Stimulated activated CD8-positive, alpha-beta memory T cell treated with anti-CD3 and anti-CD28 coated beads, Interleukin-15, amount 100 ng/mL, for 4 hours (primary cell): Measurements from ENCODE around the gene SORL1-AS1.

Experiments used
- DNase-seq, 2 donors: peaks; one replicate each; pipeline ENCODE4 v3.0.0-alpha.2; 2020; ENCODE audit warnings: low read depth in 2 of 2

The SORL1-AS1 gene

DNA sequence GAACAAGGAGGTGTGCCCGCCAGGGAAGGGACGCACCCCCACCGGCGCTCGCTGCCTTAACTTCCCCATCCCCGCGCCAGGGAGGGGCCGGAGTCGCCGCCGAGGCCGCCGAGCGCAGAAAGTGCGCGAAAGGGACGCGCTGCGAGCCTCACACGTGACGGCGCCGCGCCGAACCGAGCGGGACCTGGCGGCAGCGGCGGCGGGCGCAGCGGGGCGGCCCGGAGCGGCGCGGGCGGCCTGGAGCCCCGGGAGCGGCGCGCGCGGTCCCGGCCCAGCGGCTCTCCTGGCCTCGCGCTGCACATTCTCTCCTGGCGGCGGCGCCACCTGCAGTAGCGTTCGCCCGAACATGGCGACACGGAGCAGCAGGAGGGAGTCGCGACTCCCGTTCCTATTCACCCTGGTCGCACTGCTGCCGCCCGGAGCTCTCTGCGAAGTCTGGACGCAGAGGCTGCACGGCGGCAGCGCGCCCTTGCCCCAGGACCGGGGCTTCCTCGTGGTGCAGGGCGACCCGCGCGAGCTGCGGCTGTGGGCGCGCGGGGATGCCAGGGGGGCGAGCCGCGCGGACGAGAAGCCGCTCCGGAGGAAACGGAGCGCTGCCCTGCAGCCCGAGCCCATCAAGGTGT is 670 bp downstream of the SORL1-AS1 start, which contains the start of gene SORL1:
SORL1 (plus strand) TSS at position 329 of the 623 bp plus-strand sequence; CDS start at position 347, 18 bp downstream.
- DNase-seq = peak; percentile 37 to 46

DNA sequence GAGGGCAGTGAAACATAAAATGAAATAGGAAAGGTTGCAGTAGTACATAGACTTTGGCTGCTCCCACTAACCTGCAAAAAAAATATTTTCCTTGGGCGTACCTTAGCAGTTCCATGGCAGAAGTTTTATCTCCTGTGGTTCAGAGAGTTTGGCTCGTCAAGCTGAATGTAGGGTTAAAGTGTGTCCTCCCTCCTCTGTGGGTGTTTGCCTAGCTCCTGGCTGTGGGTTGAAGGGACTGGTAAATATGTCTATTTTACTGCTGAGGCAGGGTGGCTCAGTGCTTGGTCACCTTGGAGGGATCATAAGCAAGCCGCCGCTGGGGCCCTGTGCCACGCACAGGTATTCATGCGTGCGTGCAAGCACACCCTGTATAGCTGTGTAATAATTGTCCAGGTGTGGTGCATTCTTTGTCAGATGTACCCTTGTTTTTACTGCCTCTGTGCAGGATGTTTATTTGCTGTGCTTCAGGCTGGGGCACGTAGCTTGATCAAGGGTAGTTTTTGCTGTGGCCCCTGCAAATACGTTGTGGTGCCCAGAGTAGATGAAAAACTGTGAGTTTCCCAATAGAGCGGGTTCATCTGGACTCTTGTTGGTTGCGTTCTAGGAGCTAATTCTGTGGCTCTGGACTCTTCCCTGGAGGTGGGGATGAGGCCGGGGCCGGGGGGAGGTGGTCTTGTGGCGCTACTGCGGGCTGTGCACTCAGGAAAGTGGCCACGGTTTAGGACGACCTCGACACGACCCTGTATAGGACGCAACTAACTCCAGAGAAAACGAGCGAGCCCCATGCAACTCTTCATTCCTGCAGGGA is 1.4 kb downstream of the SORL1-AS1 start:
- DNase-seq = no peak

DNA sequence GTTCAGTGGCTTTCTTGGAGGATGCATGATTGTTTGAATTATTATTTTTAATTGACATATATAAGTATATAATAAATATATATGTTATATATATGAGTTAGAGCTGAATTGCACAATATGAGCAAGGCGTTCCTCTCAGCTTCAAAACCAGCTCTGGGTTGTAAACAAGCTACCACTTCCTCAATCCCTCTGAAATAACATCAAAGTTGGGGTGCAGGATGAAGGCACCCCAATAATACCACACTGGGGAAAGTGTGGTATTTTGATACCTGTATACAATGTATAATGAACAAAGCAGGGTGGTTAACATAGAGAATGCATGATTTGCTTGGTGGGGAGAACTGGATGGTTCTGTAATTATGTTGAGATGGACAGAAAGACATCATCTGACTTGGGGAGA is 2.4 kb downstream of the SORL1-AS1 start:
- DNase-seq = no peak

DNA sequence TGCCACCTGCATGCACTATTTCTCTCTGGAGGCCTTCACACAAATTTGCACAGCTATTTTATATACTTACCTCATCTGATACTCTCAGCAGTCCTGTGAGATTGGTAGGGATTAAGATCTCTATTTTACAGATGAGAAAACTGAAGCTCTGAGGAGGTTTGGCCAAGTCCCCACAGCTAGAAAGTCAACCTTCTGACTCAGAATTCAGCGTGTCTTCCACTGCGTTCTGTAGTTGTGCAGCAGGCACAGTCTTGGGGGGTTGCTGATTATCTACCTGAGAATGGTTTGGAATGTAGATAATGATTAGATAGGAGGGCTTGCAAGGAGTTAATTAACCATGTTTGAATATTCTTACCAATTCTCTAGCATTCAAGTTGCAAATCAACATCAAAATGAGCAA is 3.1 kb downstream of the SORL1-AS1 start:
- DNase-seq = no peak

DNA sequence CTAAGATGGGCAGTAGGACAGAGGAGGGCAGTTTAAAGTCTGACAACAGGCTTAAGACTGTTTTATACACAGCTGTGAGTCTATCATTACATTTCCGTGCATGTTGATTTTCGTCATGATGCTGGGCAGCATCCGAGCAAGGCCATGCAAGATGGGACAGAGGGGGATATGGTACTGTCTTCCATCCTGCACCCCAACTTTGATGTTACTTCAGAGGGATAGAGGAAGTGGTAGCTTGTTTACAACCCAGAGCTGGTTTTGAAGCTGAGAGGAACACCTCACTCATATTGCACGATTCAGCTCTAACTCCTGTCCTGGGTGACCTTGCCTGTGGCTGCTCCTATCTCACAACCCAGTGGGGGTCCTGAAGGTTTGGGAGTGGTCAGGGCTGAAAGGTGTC is 3.6 kb downstream of the SORL1-AS1 start:
- DNase-seq = no peak

DNA sequence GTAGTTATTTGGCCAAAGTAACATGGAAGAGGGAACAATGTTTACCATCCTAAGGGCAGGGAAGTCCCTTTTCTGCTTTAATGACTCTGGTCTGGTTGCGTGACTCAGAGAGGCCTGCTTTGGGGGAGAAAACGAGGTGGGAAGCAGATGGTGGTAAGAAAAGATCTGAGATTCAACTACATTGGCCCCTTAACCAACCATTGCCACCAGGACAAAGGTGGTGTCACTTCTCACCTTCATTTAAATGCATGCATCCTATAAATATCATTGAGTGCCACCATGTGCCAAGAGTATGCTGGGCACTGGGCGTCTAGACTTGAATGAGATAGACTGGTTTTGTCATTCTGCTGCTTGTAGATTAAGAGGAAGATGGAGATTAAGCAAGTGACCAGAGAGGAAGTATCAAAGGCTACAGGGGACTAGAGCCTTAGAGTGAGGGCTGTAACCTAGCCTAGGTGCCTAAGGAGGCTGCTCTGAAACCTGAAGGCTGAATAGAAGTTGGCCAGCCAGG is 4.3 kb downstream of the SORL1-AS1 start:
- no peak for DNase-seq

DNA sequence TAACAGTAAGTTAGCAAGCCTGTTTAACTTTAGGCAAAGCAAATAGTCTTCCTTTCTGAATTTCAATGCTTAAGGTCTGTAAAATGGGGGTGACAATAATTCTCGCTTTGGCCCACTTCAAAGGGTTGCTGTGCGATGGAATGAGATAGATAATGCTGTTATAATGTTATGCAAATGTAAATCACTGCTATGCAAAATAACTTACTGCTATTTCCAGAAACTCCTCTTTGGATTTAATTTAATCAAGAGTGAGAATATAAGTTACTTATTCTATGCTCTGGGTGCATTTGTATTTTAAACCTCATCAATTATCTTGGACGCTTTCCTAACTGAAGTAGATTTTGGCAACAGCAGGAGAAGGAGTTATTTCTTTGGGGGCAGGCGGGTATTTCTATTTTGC is 4.8 kb downstream of the SORL1-AS1 start:
- DNase-seq = no peak

DNA sequence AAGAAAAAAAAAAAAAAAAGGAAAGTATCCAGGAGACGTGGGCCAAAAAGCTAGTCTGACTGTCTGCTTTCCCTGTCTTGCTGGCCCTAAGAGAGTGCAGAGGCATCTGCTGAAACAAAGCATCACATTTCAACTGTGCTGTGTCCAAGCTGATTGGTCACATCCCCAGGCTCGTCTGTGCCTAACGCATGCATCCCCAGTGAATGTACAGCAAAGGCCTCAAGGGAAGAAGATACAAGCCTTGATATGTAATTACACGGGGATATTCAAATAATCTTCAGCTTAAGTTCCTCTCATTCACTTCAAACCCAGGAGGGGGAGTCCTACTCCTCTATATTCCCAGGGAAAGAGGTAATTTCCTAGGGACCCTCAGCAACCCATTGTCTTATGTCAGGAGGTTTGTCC is 6.0 kb downstream of the SORL1-AS1 start:
- DNase-seq = no peak

DNA sequence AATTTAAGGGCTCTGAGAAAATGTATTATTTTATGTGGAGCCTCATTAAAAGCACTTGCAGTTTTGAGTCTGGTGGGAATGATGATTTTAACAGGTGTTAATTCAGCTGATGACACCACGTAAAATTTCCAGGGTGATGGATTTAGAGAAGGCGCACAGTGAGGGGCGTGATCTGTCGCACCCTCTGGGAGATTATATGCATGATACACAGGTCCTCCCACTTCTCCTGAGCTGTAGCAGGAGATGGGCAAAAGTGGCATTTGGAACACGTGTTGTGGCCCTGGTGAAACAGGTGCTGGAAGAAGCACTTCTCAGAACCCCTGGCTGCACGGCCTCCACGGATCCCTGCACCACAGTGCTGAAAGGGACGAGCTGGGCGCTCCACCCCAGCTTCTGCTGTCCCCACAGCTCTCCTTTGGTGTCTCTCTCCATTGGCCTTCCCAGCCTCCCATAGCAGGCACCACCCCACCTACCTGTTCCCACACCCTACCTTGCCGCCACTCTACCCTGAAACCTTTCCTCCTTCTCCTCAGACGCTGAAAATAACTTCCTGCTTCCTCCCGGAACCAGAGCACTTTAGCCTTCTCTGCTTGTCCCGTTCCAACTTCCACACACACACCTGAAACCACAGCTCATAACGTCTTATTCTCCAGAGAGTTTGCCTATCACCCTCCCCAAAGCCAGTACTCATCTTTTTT is 7.5 kb downstream of the SORL1-AS1 start:
- DNase-seq = no peak

DNA sequence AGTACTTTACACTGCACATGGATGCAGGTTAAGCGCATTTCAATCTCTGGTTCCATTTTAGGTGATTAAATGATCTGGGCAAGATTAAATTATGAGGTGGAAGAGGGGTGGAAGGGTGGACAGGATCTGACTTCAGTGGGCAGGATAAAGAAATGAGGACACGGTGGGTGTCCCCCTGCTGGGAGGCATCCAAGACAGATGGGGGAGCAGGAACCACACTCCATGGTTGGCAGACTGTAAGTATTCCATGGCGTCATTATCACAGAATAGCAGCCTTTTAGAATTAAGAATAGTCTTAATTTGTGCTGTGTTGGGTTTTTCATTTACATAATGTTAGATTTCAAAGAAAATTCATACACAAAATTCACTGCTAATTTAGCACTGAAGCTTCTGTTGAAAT is 8.2 kb downstream of the SORL1-AS1 start:
- DNase-seq = no peak

DNA sequence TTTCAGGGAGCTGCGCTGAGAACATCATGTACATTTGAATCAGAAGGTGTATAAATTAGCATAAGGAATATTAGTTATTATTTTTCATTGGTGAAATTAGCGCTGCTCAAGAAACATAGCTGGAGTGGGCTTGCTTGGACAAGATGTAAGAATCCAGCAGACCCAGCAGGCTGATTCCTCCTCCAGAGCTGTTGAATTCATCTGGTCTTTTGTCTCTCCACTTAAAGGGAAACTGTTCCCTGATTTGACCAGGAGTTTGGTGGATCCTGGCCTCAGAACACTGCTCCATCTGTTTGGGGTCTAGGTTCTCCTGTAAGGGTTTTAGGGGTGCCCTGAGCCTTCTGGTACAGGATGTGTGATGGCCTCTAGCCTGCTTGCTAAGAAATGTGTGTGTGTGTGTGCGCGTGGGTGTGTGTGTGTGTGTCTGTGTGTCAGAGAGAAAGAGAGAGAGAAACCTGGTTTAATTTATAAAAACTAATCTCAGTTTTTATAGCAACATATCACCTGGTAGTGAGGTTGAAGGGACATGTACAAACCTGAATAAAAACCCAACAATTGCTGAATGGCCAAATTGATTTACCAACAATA is 9.0 kb downstream of the SORL1-AS1 start:
- DNase-seq = no peak

DNA sequence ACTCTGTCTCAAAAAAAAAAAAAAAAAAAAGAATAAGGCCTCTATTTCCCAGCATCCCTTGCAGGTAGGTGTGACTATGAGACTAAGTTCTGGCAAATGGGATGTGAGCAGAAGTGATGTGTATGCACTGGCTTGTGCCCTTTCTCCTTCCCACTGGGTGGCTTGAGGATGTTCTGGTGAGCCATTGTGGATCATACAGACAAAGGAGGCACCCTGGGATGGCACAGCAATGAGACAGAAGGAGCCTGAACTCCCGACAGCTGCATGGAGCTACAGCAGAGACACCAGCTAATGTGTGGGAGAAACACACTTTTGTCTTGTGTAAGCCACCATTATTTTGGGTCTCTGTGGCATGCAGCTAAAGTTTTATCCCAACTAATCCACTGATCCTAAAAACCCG is 11.2 kb downstream of the SORL1-AS1 start:
- DNase-seq = no peak

DNA sequence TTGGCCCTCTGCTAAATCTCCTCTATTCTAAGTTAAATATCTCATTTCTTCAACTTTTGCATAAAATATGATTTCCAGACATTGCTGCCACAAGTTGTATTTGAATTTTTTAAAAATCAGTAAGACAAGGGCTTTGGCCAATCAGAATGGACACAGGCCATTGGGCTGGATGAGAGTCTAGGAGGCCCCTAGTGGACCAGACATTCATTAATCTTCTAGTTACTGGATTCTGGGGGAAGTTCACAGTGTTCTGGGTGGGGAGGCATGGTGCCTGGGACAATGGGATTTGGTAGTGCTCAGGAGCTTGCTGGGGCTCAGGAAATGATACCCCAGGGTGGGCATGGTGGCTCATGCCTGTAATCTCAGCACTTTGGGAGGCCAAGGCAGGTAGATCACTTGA is 13.0 kb downstream of the SORL1-AS1 start:
- no peak for DNase-seq

DNA sequence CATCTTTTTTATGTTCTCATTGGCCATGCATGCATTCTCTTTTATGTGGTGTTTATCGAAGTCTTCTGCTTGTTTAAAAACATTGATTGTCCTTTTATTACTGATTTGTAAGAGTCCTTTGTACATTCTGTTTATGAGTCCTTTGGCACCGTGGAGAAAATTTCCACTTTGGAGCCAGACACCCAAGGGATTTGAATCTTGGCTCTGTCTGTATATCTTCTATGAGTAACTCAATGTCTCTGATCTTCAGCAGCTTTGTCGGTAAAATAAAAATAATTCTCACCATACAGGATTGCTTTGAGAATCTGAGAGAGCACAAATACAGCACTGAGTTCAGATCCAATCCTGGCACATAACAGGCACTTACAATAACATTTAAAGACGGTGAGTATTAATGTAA is 13.4 kb downstream of the SORL1-AS1 start:
- no peak for DNase-seq

DNA sequence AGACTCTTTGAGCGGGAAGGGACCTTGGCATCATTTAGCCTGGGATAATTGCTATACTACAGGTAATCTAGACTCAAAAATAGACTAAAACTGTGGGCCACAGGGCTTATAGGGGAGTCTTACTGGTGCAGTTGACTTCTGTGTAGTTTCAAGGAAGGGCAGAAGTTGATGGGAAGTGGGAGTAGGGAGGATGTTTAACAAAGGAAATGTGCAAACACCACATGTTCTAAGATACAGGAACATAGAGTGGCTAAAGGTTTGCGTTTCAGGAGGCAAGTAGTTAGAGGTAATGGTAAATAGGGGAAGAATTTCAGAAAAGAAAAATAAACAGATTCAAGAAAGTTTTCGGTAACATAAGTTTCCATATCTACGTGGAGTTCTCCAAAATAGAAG is 15.1 kb downstream of the SORL1-AS1 start:
- no peak for DNase-seq

DNA sequence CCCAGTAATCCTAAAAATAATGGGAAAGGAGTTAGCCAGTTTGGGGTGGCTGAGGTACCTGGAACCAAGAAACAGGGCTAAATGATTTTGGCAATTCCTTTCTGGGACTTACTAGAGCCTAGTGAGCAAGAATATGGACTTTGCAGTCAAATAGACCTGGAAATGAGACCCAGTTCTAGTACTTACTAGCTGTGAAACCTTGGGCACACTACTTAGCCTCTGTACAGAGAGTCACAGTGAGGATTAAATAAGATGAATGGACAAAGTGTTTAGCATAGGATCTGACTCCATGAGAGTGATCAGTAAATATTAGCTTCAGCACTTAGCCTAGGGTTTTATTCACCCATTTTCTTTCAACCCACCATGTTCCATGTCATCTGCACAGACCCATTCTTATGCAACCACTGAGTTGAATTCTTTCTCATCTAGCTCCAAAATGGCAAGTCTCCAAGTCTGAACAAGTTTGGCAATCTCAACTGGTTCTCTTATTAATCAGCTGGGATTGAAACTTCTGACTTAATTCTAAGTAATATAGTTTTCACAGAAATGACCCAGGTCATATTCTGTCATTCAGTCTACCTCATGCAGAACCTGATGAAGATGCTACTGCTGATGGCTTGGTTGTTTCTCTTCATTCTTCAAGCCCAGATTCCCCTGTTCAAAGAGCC is 15.6 kb downstream of the SORL1-AS1 start:
- DNase-seq = no peak

DNA sequence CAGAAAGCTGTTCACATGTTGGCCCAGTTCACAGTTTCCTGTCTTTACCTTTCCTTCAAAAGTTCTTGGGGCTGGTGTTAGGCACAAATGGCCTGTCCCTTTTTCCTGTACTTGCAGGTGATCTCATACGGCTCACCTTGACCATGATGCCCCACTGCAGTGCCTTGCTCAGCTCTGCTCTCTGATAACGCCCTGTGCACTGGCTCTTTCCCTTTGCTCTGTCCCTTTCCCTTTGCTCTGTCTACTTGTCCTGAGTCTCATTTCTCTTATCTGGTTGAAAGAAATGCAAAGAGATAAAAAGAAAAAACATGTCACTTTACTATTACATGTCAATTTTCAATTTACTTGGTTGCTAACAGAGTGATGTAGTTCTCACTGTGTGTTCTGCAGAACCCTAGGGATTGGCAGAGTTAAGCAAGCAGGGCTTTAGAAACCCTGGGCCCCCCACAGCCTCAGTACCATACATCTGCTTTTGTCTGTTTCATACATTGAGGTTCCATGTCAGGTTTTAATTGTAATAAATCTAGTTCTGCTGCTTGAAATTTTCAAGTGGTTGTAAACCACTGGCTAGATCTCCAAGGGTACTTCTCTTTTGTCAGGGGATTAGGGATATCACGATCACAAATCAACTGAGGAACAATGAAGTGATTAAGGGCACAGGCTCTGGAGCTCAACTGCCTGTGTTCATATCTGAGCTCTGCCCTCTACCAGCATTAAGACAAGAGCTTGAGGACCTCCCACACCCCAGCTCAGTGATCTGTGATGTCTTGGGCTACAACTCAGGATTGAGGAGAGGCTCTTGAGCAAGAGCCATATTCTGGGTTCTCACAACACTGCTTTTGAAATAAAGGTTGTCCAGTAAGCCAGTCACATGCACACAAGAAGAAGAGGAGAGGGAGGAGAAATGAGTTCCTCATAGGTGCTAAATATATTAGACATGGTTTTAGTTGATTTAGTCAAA is 16.9 kb downstream of the SORL1-AS1 start:
- DNase-seq = no peak

DNA sequence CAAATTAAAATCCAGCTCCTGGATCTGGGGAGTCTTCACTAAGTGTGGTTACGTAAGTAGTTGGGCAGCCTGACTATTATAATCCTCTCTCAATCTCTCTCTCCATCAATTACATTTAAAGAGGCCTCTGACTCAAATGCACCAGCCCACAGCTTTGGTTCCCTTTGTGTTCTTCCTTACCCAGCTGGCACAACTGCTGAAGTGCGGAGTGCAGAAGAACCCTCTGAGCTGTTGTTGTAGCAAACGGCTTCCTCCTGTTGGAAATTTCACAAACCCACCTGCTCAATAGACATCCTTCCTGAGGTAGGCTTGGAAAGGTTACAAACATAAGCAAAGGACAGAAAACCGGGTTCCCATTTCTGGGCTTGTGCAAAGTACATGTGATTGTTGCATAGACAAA is 17.6 kb downstream of the SORL1-AS1 start:
- DNase-seq = no peak

DNA sequence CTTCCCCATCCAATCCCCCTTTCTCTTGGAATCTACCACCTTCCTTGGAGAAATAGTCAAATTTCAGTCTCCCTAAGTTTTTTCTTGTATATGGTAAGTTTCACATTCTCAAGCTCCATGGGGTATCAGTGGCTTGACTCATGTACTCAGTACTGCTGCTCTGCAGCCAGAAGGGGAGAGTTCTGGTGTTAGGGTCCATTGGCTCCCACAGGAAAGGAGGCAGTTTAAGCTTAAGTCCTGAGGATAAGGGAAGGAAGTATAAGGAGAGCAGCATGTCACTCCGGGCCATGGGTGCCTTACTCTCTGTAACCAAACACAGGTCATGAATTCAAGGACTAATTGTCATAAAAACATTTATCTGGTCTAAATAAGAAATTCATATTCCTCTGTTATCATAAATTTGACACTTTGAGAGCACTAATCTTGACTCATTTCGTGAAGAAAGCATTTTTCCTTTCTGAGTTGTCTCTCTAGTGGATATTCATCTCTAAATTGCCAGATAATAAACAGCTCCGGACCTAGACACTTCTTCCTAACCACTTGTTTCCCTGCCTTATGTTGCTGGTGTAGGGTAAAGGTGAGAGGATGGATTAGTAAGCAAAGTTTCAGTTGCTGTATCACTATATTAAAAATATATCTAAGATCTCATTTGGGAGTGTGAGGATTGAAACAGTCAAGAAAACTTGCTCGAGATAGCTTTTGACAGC is 20.8 kb downstream of the SORL1-AS1 start:
- no peak for DNase-seq

DNA sequence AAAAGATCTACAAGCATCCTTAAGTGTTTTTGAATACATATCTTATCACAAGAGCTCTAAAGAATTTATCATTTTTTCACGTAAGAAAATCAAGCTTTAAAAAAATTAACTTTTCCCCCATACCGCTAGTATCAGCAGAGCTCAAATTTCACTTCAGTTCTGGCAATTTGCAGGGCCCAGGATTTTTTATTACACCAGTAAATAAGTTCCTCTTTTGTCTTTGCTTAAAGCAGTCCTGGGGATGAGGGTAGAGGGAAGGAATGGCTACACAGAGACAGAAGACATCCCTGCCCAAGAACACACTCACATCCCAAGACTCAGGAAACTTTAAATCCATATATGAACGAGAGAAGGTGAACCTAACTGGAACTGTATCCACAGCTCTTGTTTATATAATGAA is 23.2 kb downstream of the SORL1-AS1 start:
- no peak for DNase-seq
